ENCODE data around the gene SHC4.

SHC4 gene

DNA sequence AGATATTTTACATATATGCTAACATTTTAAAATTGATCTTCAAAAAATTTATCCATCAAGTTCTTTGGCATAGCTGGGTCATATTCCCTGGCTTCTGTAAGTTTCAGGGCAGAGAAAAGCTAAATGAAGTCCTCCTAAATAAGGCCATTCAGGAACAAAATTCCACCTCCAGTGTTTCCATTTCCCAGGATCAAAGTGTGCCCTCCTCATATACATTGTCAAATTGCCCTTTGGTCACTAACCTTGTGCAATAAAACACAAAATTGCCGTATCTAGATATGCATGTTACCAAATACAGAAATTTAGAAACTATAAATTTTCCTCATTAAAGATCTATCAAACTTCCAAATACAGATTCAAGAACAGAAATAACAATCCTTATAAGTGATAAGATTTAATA, 163.5 kb downstream of the SHC4 start:
- Histone ChIP-seq H4K12ac (ENCODE audit: low read depth, low read length) (no peak overlapping the region), H3K4me1 (ENCODE audit: control insufficient read depth in 1 of 2, insufficient read depth in 2 of 2, low read length in 2 of 2) (no peaks in the 10 kb centered on the region), H3K9me3 (ENCODE audit: insufficient read depth, low read depth, low read length) (no peaks in the 10 kb centered on the region), H3K36me3 (ENCODE audit: control insufficient read depth in 1 of 2, insufficient read depth in 2 of 2, low read length in 2 of 2) (peaks cover 0 to 3% of the 10 kb centered on the region in 2 experiments), H3K18ac (ENCODE audit: low read length) (no peak overlapping the region), H2BK5ac (ENCODE audit: low read depth, low read length, poor library complexity) (no peak overlapping the region), H4K91ac (ENCODE audit: low read depth, low read length) (no peak overlapping the region), H4K8ac (ENCODE audit: low read depth, low read length) (no peak overlapping the region), H3K9ac (ENCODE audit: low read length) (no peak overlapping the region), H2BK120ac (ENCODE audit: insufficient read depth, low read length, poor library complexity) (no peak overlapping the region), H3K79me2 (ENCODE audit: control insufficient read depth, insufficient read depth, low read length, poor library complexity) (no peaks in the 10 kb centered on the region), H3K14ac (ENCODE audit: low read length) (no peak overlapping the region), H3K79me1 (ENCODE audit: low read length) (no peaks in the 10 kb centered on the region), H3K4me2 (ENCODE audit: low read length) (no peak overlapping the region), H3K4me3 (ENCODE audit: low read depth, low read length) (no peak overlapping the region), H2AFZ (ENCODE audit: insufficient read depth, low read length, poor library complexity) (no peak overlapping the region), H3K4ac (ENCODE audit: low read depth, low read length) (no peak overlapping the region), H2BK12ac (ENCODE audit: low read length) (no peak overlapping the region), H2AK5ac (ENCODE audit: low read length) (no peak overlapping the region), H3K27me3 (ENCODE audit: insufficient read depth, low read length) (no peaks in the 10 kb centered on the region), H3K27ac (ENCODE audit: low read depth, low read length) (no peak overlapping the region), H3K23ac (ENCODE audit: low read length) (no peak overlapping the region)
- DNase-seq = no peak
- WGBS (ENCODE audit: extremely low coverage, insufficient coverage, insufficient read length) = no CpG with 5 or more reads among the region's 1 CpG

DNA sequence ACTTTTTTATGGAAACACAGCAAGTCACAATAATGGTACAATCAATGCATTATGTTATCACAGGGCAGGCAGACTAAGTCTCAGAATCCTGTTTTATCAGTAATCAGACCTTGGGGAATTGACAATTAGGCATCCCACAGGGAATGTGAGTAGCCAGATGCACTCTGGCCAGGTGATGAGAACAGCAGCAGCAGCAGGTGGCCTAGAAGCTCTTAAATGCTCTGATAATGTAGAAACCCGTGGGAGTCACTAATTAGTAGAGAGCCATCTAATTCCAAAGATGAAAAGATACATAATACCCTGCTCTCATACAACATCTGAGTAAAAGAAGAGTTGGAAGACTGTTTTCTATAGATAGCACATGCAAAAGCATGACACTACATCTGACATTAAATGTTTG, 165.4 kb downstream of the SHC4 start:
- H4K8ac ChIP-seq (ENCODE audit: low read depth, low read length) = no peak overlapping the region
- H3K27me3 ChIP-seq (ENCODE audit: insufficient read depth, low read length) = no peaks in the 10 kb centered on the region
- H3K23ac ChIP-seq (ENCODE audit: low read length) = no peak overlapping the region
- H3K4ac ChIP-seq (ENCODE audit: low read depth, low read length) = no peak overlapping the region
- no peak overlapping the region for H3K4me3 ChIP-seq (ENCODE audit: low read depth, low read length)
- no peaks in the 10 kb centered on the region for H3K9me3 ChIP-seq (ENCODE audit: insufficient read depth, low read depth, low read length)
- WGBS (ENCODE audit: extremely low coverage, insufficient coverage, insufficient read length) = no CpG with 5 or more reads among the region's 1 CpG
- H3K4me2 ChIP-seq (ENCODE audit: low read length) = no peak overlapping the region
- H2AK5ac ChIP-seq (ENCODE audit: low read length) = no peak overlapping the region
- peaks cover 0 to 2% of the 10 kb centered on the region in 2 experiments for H3K4me1 ChIP-seq (ENCODE audit: control insufficient read depth in 1 of 2, insufficient read depth in 2 of 2, low read length in 2 of 2)
- peaks cover 0 to 1% of the 10 kb centered on the region in 2 experiments for H3K36me3 ChIP-seq (ENCODE audit: control insufficient read depth in 1 of 2, insufficient read depth in 2 of 2, low read length in 2 of 2)
- no peaks in the 10 kb centered on the region for H3K79me1 ChIP-seq (ENCODE audit: low read length)
- H3K14ac ChIP-seq (ENCODE audit: low read length) = no peak overlapping the region
- DNase-seq = no peak
- H2BK5ac ChIP-seq (ENCODE audit: low read depth, low read length, poor library complexity) = no peak overlapping the region
- H2BK120ac ChIP-seq (ENCODE audit: insufficient read depth, low read length, poor library complexity) = no peak overlapping the region
- H3K27ac ChIP-seq (ENCODE audit: low read depth, low read length) = no peak overlapping the region
- no peak overlapping the region for H2AFZ ChIP-seq (ENCODE audit: insufficient read depth, low read length, poor library complexity)
- H4K91ac ChIP-seq (ENCODE audit: low read depth, low read length) = no peak overlapping the region
- no peak overlapping the region for H3K18ac ChIP-seq (ENCODE audit: low read length)
- no peak overlapping the region for H4K12ac ChIP-seq (ENCODE audit: low read depth, low read length)
- no peak overlapping the region for H3K9ac ChIP-seq (ENCODE audit: low read length)
- no peaks in the 10 kb centered on the region for H3K79me2 ChIP-seq (ENCODE audit: control insufficient read depth, insufficient read depth, low read length, poor library complexity)
- H2BK12ac ChIP-seq (ENCODE audit: low read length) = no peak overlapping the region

DNA sequence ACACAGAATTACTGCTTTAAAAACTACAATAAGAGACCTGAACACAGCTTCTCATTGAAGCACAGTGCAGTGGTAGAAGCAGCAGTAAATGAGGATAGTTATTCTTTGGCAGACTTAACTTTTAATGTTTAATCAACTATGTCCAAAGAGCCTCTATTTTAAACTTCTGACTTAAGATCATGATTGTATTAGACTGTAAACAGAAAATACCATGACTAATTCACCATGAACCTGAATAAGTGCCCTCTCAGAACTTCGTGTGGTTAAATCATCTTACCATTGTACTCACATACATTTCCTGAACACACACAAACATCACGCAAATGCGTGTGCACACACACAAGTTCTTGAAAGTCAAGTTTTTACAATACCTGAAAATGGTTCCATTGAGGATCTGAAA, 166.8 kb downstream of the SHC4 start:
- DNase-seq = no peak
- Histone ChIP-seq H2BK120ac (ENCODE audit: insufficient read depth, low read length, poor library complexity) (no peak overlapping the region), H3K14ac (ENCODE audit: low read length) (no peak overlapping the region), H3K36me3 (ENCODE audit: control insufficient read depth in 1 of 2, insufficient read depth in 2 of 2, low read length in 2 of 2) (peaks cover 0 to 7% of the 10 kb centered on the region in 2 experiments), H2AK5ac (ENCODE audit: low read length) (no peak overlapping the region), H3K27ac (ENCODE audit: low read depth, low read length) (no peak overlapping the region), H4K8ac (ENCODE audit: low read depth, low read length) (no peak overlapping the region), H4K91ac (ENCODE audit: low read depth, low read length) (no peak overlapping the region), H3K18ac (ENCODE audit: low read length) (no peak overlapping the region), H3K4me2 (ENCODE audit: low read length) (no peak overlapping the region), H4K12ac (ENCODE audit: low read depth, low read length) (no peak overlapping the region), H3K79me1 (ENCODE audit: low read length) (no peaks in the 10 kb centered on the region), H3K23ac (ENCODE audit: low read length) (no peak overlapping the region), H3K9ac (ENCODE audit: low read length) (no peak overlapping the region), H3K27me3 (ENCODE audit: insufficient read depth, low read length) (no peaks in the 10 kb centered on the region), H2BK12ac (ENCODE audit: low read length) (no peak overlapping the region), H2BK5ac (ENCODE audit: low read depth, low read length, poor library complexity) (no peak overlapping the region), H3K9me3 (ENCODE audit: insufficient read depth, low read depth, low read length) (no peaks in the 10 kb centered on the region), H3K4me3 (ENCODE audit: low read depth, low read length) (no peak overlapping the region), H3K4ac (ENCODE audit: low read depth, low read length) (no peak overlapping the region), H3K79me2 (ENCODE audit: control insufficient read depth, insufficient read depth, low read length, poor library complexity) (no peaks in the 10 kb centered on the region), H3K4me1 (ENCODE audit: control insufficient read depth in 1 of 2, insufficient read depth in 2 of 2, low read length in 2 of 2) (peaks cover 0 to 2% of the 10 kb centered on the region in 2 experiments), H2AFZ (ENCODE audit: insufficient read depth, low read length, poor library complexity) (no peak overlapping the region)
- WGBS (ENCODE audit: extremely low coverage, insufficient coverage, insufficient read length) = no CpG with 5 or more reads among the region's 3 CpGs

DNA sequence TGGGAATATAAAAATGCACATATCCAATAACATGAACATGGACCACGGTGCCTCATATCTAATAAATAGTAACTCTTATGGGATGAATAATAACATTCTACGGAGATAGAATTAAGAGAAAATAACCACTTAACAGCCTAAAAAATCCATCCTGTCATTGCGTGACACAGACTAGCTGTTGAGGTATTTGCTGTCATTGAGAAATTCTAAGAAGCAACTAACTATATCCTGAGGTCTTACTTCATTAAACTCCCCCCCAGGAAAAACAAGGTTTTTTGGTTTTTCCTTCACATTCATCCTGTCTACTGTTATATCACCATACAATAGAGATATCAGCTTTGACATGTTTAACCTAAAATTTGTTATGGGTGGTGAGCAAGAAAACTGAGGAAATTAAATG, 167.2 kb downstream of the SHC4 start:
- Histone ChIP-seq H3K79me1 (ENCODE audit: low read length) (no peaks in the 10 kb centered on the region), H4K12ac (ENCODE audit: low read depth, low read length) (no peak overlapping the region), H3K27ac (ENCODE audit: low read depth, low read length) (no peak overlapping the region), H2BK5ac (ENCODE audit: low read depth, low read length, poor library complexity) (no peak overlapping the region), H3K14ac (ENCODE audit: low read length) (no peak overlapping the region), H3K4me1 (ENCODE audit: control insufficient read depth in 1 of 2, insufficient read depth in 2 of 2, low read length in 2 of 2) (peaks cover 0 to 2% of the 10 kb centered on the region in 2 experiments), H3K9ac (ENCODE audit: low read length) (no peak overlapping the region), H3K27me3 (ENCODE audit: insufficient read depth, low read length) (no peaks in the 10 kb centered on the region), H2AFZ (ENCODE audit: insufficient read depth, low read length, poor library complexity) (no peak overlapping the region), H3K23ac (ENCODE audit: low read length) (no peak overlapping the region), H2BK12ac (ENCODE audit: low read length) (no peak overlapping the region), H3K9me3 (ENCODE audit: insufficient read depth, low read depth, low read length) (no peaks in the 10 kb centered on the region), H2AK5ac (ENCODE audit: low read length) (no peak overlapping the region), H3K79me2 (ENCODE audit: control insufficient read depth, insufficient read depth, low read length, poor library complexity) (no peaks in the 10 kb centered on the region), H3K4me2 (ENCODE audit: low read length) (no peak overlapping the region), H3K36me3 (ENCODE audit: control insufficient read depth in 1 of 2, insufficient read depth in 2 of 2, low read length in 2 of 2) (peaks cover 0 to 7% of the 10 kb centered on the region in 2 experiments), H2BK120ac (ENCODE audit: insufficient read depth, low read length, poor library complexity) (no peak overlapping the region), H3K4me3 (ENCODE audit: low read depth, low read length) (no peak overlapping the region), H3K18ac (ENCODE audit: low read length) (no peak overlapping the region), H4K8ac (ENCODE audit: low read depth, low read length) (no peak overlapping the region), H3K4ac (ENCODE audit: low read depth, low read length) (no peak overlapping the region), H4K91ac (ENCODE audit: low read depth, low read length) (no peak overlapping the region)
- WGBS (ENCODE audit: extremely low coverage, insufficient coverage, insufficient read length) = no CpG with 5 or more reads among the region's 3 CpGs
- no peak for DNase-seq
